Stomach (tissue), 9 donors: Measurements from ENCODE around the gene FAM3D. TPM values are rescaled to one million over a fixed set of nuclear protein-coding genes. Genes with fewer than 3 reads are reported as not detected.

Experiments
- DNase-seq, 2 donors: peaks; one replicate each; pipeline versions ENCODE4 v3.0.0 to v3.0.0-alpha.2; 2013 to 2019
- H3K27ac ChIP-seq, 5 donors: fragments of 200-600 bp in 4 of 5; sonication (generic) in 4 of 5; one replicate each; pipeline ENCODE4 v1.5.1; 2013 to 2019; ENCODE audit warnings: mild to moderate bottlenecking in 1 of 5, moderate library complexity in 1 of 5
- H3K27me3 ChIP-seq, 3 donors: fragments of 200-600 bp; sonication (generic); one replicate each; pipeline ENCODE4 v1.5.1; 2017 to 2019; ENCODE audit warnings: mixed run types in 1 of 3
- H3K36me3 ChIP-seq, 4 donors: fragments of 200-600 bp; sonication (generic); 1 replicate in 3 of 4; 2 replicates in 1 of 4; pipeline ENCODE4 v1.5.1; 2016 to 2019
- H3K4me1 ChIP-seq, 4 donors: fragments of 200-600 bp; sonication (generic); one replicate each; pipeline ENCODE4 v1.5.1; 2016 to 2019
- H3K4me3 ChIP-seq, 4 donors: fragments of 200-600 bp; sonication (generic) in 3 of 4; one replicate each; pipeline ENCODE4 v1.5.1; 2016 to 2019; ENCODE audit warnings: mild to moderate bottlenecking in 1 of 4
- H3K9me3 ChIP-seq, 4 donors: fragments of 200-600 bp; sonication (generic); one replicate each; pipeline ENCODE4 v1.5.1; 2016 to 2019
- CTCF ChIP-seq, 7 experiments: fragments of 450-650 bp in 4 of 7; fragments of 200-600 bp in 3 of 7; sonication (generic) in 3 of 7; IDR thresholded peaks; one replicate each; pipeline ENCODE4 v1.5.1; 2016 to 2019; ENCODE audit warnings: antibody characterized with exemption in 7 of 7, control low read depth in 2 of 7, mild to moderate bottlenecking in 1 of 7
- EP300 ChIP-seq: sonication (generic); formaldehyde crosslinking; IDR thresholded peaks from one replicate; pipeline ENCODE4 v1.6.1; 2017; ENCODE audit warnings: antibody characterized with exemption
- POLR2A ChIP-seq, 4 donors: fragments of 450-650 bp; IDR thresholded peaks; one replicate each; pipeline ENCODE4 v1.6.1; 2016; ENCODE audit warnings: antibody characterized with exemption in 4 of 4, control low read depth in 2 of 4, mild to moderate bottlenecking in 1 of 4, moderate library complexity in 1 of 4
- POLR2AphosphoS5 ChIP-seq, 3 donors: sonication (generic); formaldehyde crosslinking; IDR thresholded peaks; one replicate each; pipeline ENCODE4 v1.6.1; 2016; ENCODE audit warnings: antibody characterized with exemption in 3 of 3
- WGBS, 5 donors: extraction: QIAGEN DNeasy Blood & Tissue Kit in 3 of 5; methylation state at CpG; one replicate each; pipeline versions ENCODE4 v1.1.5 to v1.1.7; 2013 to 2018; 5-methylcytosine and 5-hydroxymethylcytosine counted together
- intact Hi-C: fragments of 100-400 bp; cut with DNase I; formaldehyde crosslinking; loops from one replicate; pipeline ENCODE4 v1.15.1; 2023; ENCODE audit warnings: low total_unique reads
- polyA plus RNA-seq, 3 donors: library from polyadenylated mRNA; stranded (reverse); fragments of 200-250 nt; gene quantifications; one replicate each; pipeline ENCODE4 v1.2.3, GENCODE V29; 2013
- total RNA-seq, 5 donors: library from RNA; depleted of rRNA; stranded (reverse); fragments of >200 nt; gene quantifications; one replicate each; pipeline versions ENCODE4 v1.1.0 to v1.2.3, GENCODE V29; 2014 to 2016
- donor health status: healthy with polysubstance abuse.
- donor health status: Bipolar disorder and iron deficiency.
- donor health status: healthy.

FAM3D gene
- total and polyA plus RNA-seq, 8 donors, result 7.6 to 581 (median 39.1) TPM

GRCh38 chr3:58645726-58646125 is 20.8 kb downstream of the FAM3D start:
- Histone ChIP-seq H3K36me3 (peaks cover 0 to 4% (median 0%) of the 10 kb centered on the region in 4 donors), H3K4me1 (peaks cover 14 to 23% (median 18%) of the 10 kb centered on the region in 4 donors), H3K27me3 (no peaks in the 10 kb centered on the region), H3K9me3 (peaks cover 0 to 6% (median 0%) of the 10 kb centered on the region in 4 donors), H3K4me3 (no peak overlapping the region), H3K27ac (no peak overlapping the region)
- intact Hi-C loops, result no loop called here
- WGBS, 5 donors, result 80 to 90% (median 88%) methylated on average over 3 to 4 of the region's 4 CpGs
- TF ChIP-seq CTCF (IDR thresholded peaks at IDR 0.05), result no peak
- TF ChIP-seq POLR2A (IDR thresholded peaks at IDR 0.05), result no peak
- TF ChIP-seq EP300, result no peak
- no peak for TF ChIP-seq POLR2AphosphoS5 (IDR thresholded peaks at IDR 0.05)
- DNase-seq, result no peak

GRCh38 chr3:58642846-58643245 is 23.7 kb downstream of the FAM3D start:
- H3K4me3 ChIP-seq, result no peak overlapping the region
- peaks cover 14 to 25% (median 20%) of the 10 kb centered on the region in 4 donors for H3K4me1 ChIP-seq
- TF ChIP-seq POLR2AphosphoS5 (IDR thresholded peaks at IDR 0.05) (no peak), EP300 (no peak), POLR2A (IDR thresholded peaks at IDR 0.05) (no peak), CTCF (IDR thresholded peaks at IDR 0.05) (no peak)
- H3K27me3 ChIP-seq, result no peaks in the 10 kb centered on the region
- peaks cover 0 to 11% (median 0%) of the 10 kb centered on the region in 4 donors for H3K36me3 ChIP-seq
- 78 to 97% (median 83%) methylated on average over 2 to 4 of the region's 4 CpGs for WGBS, 5 donors
- intact Hi-C loops, result no loop called here
- no peaks in the 10 kb centered on the region for H3K9me3 ChIP-seq
- no peak for DNase-seq
- no peak overlapping the region for H3K27ac ChIP-seq

GRCh38 chr3:58640700-58641372 is 25.7 kb downstream of the FAM3D start:
- H3K9me3 ChIP-seq, result no peaks in the 10 kb centered on the region
- no peak overlapping the region for H3K27ac ChIP-seq
- no peak for TF ChIP-seq POLR2A (IDR thresholded peaks at IDR 0.05)
- TF ChIP-seq POLR2AphosphoS5 (IDR thresholded peaks at IDR 0.05), result no peak
- TF ChIP-seq CTCF (IDR thresholded peaks at IDR 0.05), result peak in 5 of 7 experiments; percentile 75 to 94 (median 86)
- H3K27me3 ChIP-seq, result no peaks in the 10 kb centered on the region
- intact Hi-C loops, result no loop called here
- peaks cover 0 to 10% (median 5%) of the 10 kb centered on the region in 4 donors for H3K4me1 ChIP-seq
- peaks cover 0 to 21% (median 6%) of the 10 kb centered on the region in 4 donors for H3K36me3 ChIP-seq
- WGBS, 5 donors, result 18 to 28% (median 21%) methylated on average over 21 to 25 of the region's 25 CpGs
- no peak overlapping the region for H3K4me3 ChIP-seq
- peak; percentile 83 to 90 for DNase-seq

- intact Hi-C loops, result no loop called here
- H3K4me1 ChIP-seq, result peaks cover 0 to 10% (median 5%) of the 10 kb centered on the region in 4 donors
- 84 to 92% (median 89%) methylated on average over 10 of the region's 10 CpGs for WGBS, 5 donors
These were observed 26.7 kb downstream of the FAM3D start for GRCh38 chr3:58639842-58640241.

More at GRCh38 chr3:58639842-58640241, 26.7 kb downstream of the FAM3D start:
- Histone ChIP-seq H3K27ac (no peak overlapping the region), H3K36me3 (peaks cover 0 to 24% (median 10%) of the 10 kb centered on the region in 4 donors), H3K9me3 (no peaks in the 10 kb centered on the region), H3K27me3 (peaks cover 0 to 4% (median 0%) of the 10 kb centered on the region in 3 donors), H3K4me3 (no peak overlapping the region)
- DNase-seq, result no peak
- TF ChIP-seq CTCF (IDR thresholded peaks at IDR 0.05) (no peak), POLR2A (IDR thresholded peaks at IDR 0.05) (no peak), POLR2AphosphoS5 (IDR thresholded peaks at IDR 0.05) (no peak), EP300 (no peak)
